Pancreas (tissue), 10 donors: Measurements from ENCODE around the gene TAAR1. TPM values are rescaled to one million over a fixed set of nuclear protein-coding genes. Genes with fewer than 3 reads are reported as not detected.
"Not testable (repeated sequence)": the region's sequence is repeated elsewhere in the genome, so short reads cannot be mapped to it uniquely, and the experiment has no call there.

ENCODE experiments used
- ATAC-seq, 4 donors: fragments of 200-7000 bp; cut with Tn5 transposase; one replicate each; pipeline versions ENCODE4 v1.8.0 to v1.9.1; 2020; ENCODE audit warnings: mild to moderate bottlenecking in 4 of 4, moderate library complexity in 4 of 4
- DNase-seq, 6 donors: peaks; one replicate each; pipeline ENCODE4 v3.0.0-alpha.2; 2020
- FAIRE-seq: peaks from 2 replicates; lab custom pipeline; 2012; peaks lifted over from hg19 to GRCh38; lab: Jason Lieb, UNC
- H3K27ac ChIP-seq, 4 donors: fragments of 200-600 bp; sonication (generic); 1 replicate in 3 of 4; 2 replicates in 1 of 4; pipeline versions ENCODE4 v1.5.0 to v1.8.0; 2020
- H3K27me3 ChIP-seq, 4 donors: fragments of 200-600 bp; one replicate each; pipeline ENCODE4 v1.8.0; 2021
- H3K36me3 ChIP-seq, 3 donors: fragments of 200-600 bp; sonication (generic) in 1 of 3; one replicate each; pipeline versions ENCODE4 v1.5.0 to v1.8.0; 2020 to 2021
- H3K4me1 ChIP-seq, 3 donors: fragments of 200-600 bp; one replicate each; pipeline ENCODE4 v1.8.0; 2021
- H3K4me3 ChIP-seq, 4 donors: fragments of 200-600 bp; sonication (generic) in 2 of 4; one replicate each; pipeline versions ENCODE4 v1.5.0 to v1.8.0; 2020 to 2021
- H3K9me3 ChIP-seq, 4 donors: fragments of 200-600 bp; one replicate each; pipeline ENCODE4 v1.8.0; 2021
- CTCF ChIP-seq, 4 donors: fragments of 200-600 bp; sonication (generic) in 3 of 4; IDR thresholded peaks; one replicate each; pipeline versions ENCODE4 v1.5.0 to v1.8.0; 2021; ENCODE audit warnings: antibody characterized with exemption in 4 of 4
- WGBS, 2 donors: extraction: QIAGEN DNeasy Blood & Tissue Kit; methylation state at CpG; one replicate each; pipeline ENCODE4 v1.1.7; 2013; 5-methylcytosine and 5-hydroxymethylcytosine counted together
- intact Hi-C, 3 donors: fragments of 100-400 bp; cut with DNase I; formaldehyde crosslinking; loops; one replicate each; pipeline versions ENCODE4 v1.11.1 to v1.14.2; 2022
- polyA plus RNA-seq, 2 donors: library from polyadenylated mRNA; stranded (reverse); fragments of 200-250 nt; gene quantifications; one replicate each; pipeline ENCODE4 v1.2.3, GENCODE V29; 2013
- total RNA-seq, 6 donors: library from RNA; stranded (reverse); fragmentation: NEBNext Ultra II Directional in 4 of 6; extraction: Animal tissue kit (Norgen Biotek cat#: 25700) in 4 of 6; gene quantifications; one replicate each; pipeline versions ENCODE4 v1.2.1 to v1.2.4, GENCODE V29; 2021 to 2023
- donor health status: healthy with polysubstance abuse.
- donor health status: DM: no; HTN: no; CAD: no; lungs with moderate emphysema.
- donor health status: DM: no; HTN: no; CAD: no.
- donor health status: control.
- donor health status: control.
- donor health status: Bipolar disorder and iron deficiency.
- donor health status: DM: yes; HTN: yes; CAD: no.
- donor health status: DM: no; HTN: no; CAD: no.
- donor health status: DM: no; HTN: no; CAD: no.
- donor health status: DM: yes; HTN: yes; CAD: no.

TAAR1 gene
- total and polyA plus RNA-seq, 8 donors = 0.33 TPM; not detected in 7

GRCh38 chr6:132604635-132605152 is 54.3 kb downstream of the TAAR1 start:
- Histone ChIP-seq H3K36me3 (no peaks in the 10 kb centered on the region), H3K27ac (no peak overlapping the region), H3K4me1 (peaks cover 0 to 8% (median 5%) of the 10 kb centered on the region in 3 donors), H3K4me3 (no peak overlapping the region), H3K9me3 (no peaks in the 10 kb centered on the region), H3K27me3 (no peaks in the 10 kb centered on the region)
- intact Hi-C loops = no loop called here
- FAIRE-seq = no peak
- 83 to 88% methylated on average over 8 of the region's 8 CpGs for WGBS, 2 donors
- no peak for DNase-seq
- ATAC-seq = no peak
- TF ChIP-seq CTCF (IDR thresholded peaks at IDR 0.05) = no peak

GRCh38 chr6:132600900-132601299 is 58.1 kb downstream of the TAAR1 start:
- ATAC-seq, intact Hi-C loops, DNase-seq, H3K4me1 ChIP-seq, H3K36me3 ChIP-seq, H3K27me3 ChIP-seq, H3K4me3 ChIP-seq, H3K9me3 ChIP-seq, FAIRE-seq, H3K27ac ChIP-seq: not testable (repeated sequence)

GRCh38 chr6:132598473-132598872 is 60.5 kb downstream of the TAAR1 start:
- FAIRE-seq (no peak), DNase-seq (no peak), ATAC-seq (peak; percentile 50 to 77 (median 70))
- Histone ChIP-seq H3K4me3 (no peak overlapping the region), H3K36me3 (no peaks in the 10 kb centered on the region), H3K4me1 (no peaks in the 10 kb centered on the region), H3K9me3 (no peaks in the 10 kb centered on the region), H3K27ac (no peak overlapping the region), H3K27me3 (peaks cover 0 to 10% (median 0%) of the 10 kb centered on the region in 4 donors)
- intact Hi-C loops = no loop called here
- 26 to 37% methylated on average over 3 of the region's 3 CpGs for WGBS, 2 donors
- TF ChIP-seq CTCF (IDR thresholded peaks at IDR 0.05) = peak in 2 of 4 donors; percentile 12 to 17

- no peak for TF ChIP-seq CTCF (IDR thresholded peaks at IDR 0.05)
- 25 to 56% methylated on average over 6 of the region's 6 CpGs for WGBS, 2 donors
- Histone ChIP-seq H3K4me1 (no peaks in the 10 kb centered on the region), H3K27ac (no peak overlapping the region), H3K4me3 (no peak overlapping the region), H3K9me3 (no peaks in the 10 kb centered on the region), H3K27me3 (peaks cover 0 to 10% (median 0%) of the 10 kb centered on the region in 4 donors), H3K36me3 (no peaks in the 10 kb centered on the region)
- FAIRE-seq (no peak), ATAC-seq (peak in 1 of 4 donors; percentile 74), DNase-seq (no peak)
- intact Hi-C loops = no loop called here
Observed at GRCh38 chr6:132596201-132596600, 62.8 kb downstream of the TAAR1 start.

Other genes starting within 250 kb of the TAAR1 start
- gene STX7, start 146.1 kb downstream of the TAAR1 start, total RNA-seq = 10 to 100 TPM; 12.2 to 33.0 (median 15.7) TPM
- 1 to 10 TPM; 5.1 to 7.8 TPM for gene STX7, start 146.1 kb downstream of the TAAR1 start, polyA plus RNA-seq
- gene TAAR9, start 120.9 kb downstream of the TAAR1 start, total RNA-seq = not detected
- not detected for gene TAAR9, start 120.9 kb downstream of the TAAR1 start, polyA plus RNA-seq
- not detected for gene TAAR8, start 106.5 kb downstream of the TAAR1 start, total RNA-seq
- gene TAAR8, start 106.5 kb downstream of the TAAR1 start, polyA plus RNA-seq = not detected
- gene TAAR6, start 88.9 kb downstream of the TAAR1 start, total RNA-seq = not detected
- not detected for gene TAAR6, start 88.9 kb downstream of the TAAR1 start, polyA plus RNA-seq
- gene TAAR5, start 69.4 kb downstream of the TAAR1 start, total RNA-seq = not detected
- not detected for gene TAAR5, start 69.4 kb downstream of the TAAR1 start, polyA plus RNA-seq
- gene TAAR2, start 34.9 kb downstream of the TAAR1 start, total RNA-seq = not detected
- gene TAAR2, start 34.9 kb downstream of the TAAR1 start, polyA plus RNA-seq = not detected
- 1 to 10 TPM in 3 of 6 donors, under 1 TPM in 3; 0.13 to 4.7 (median 1.0) TPM for gene VNN1, start 54.9 kb upstream of the TAAR1 start, total RNA-seq
- 1 to 10 TPM in 1 of 2 donors, under 1 TPM in 1; 0.82 to 1.6 TPM for gene VNN1, start 54.9 kb upstream of the TAAR1 start, polyA plus RNA-seq
- gene VNN2, start 98.7 kb upstream of the TAAR1 start, total RNA-seq = 1 to 10 TPM in 3 of 6 donors, under 1 TPM in 3; 0.63 to 9.6 (median 1.7) TPM
- gene VNN2, start 98.7 kb upstream of the TAAR1 start, polyA plus RNA-seq = 1 to 10 TPM in 1 of 2 donors, under 1 TPM in 1; 0.72 to 1.2 TPM
- gene SLC18B1, start 139.5 kb upstream of the TAAR1 start, total RNA-seq = 1 to 10 TPM; 4.4 to 9.9 (median 7.2) TPM
- 10 to 100 TPM in 1 of 2 donors, 1 to 10 TPM in 1; 5.5 to 10.9 TPM for gene SLC18B1, start 139.5 kb upstream of the TAAR1 start, polyA plus RNA-seq
- 100 to 1,000 TPM; 511 to 945 (median 775) TPM for gene RPS12, start 155.4 kb upstream of the TAAR1 start, total RNA-seq
- gene RPS12, start 155.4 kb upstream of the TAAR1 start, polyA plus RNA-seq = 1,000 to 10,000 TPM in 1 of 2 donors, 100 to 1,000 TPM in 1; 995 to 1,464 TPM